HCT116 (cell line): ENCODE data around the gene ARHGEF1. TPM values are rescaled to one million over a fixed set of nuclear protein-coding genes. Genes with fewer than 3 reads are reported as not detected.

Experiments
- ATAC-seq: fragments of 200-7000 bp; cut with Tn5 transposase; 2 replicates; pipeline ENCODE4 v1.9.1; 2020; ENCODE audit warnings: mild to moderate bottlenecking, moderate library complexity
- BruUV-seq: library from RNA; stranded (reverse); fragments of 400-500 nt; replicated peaks from 2 replicates; lab custom pipeline; 2021; lab: Mats Ljungman, UMichigan
- CTCF ChIA-PET: fragments of 300-600 bp; sonication (Branson Sonifier 250); formaldehyde crosslinking; loops from one replicate; lab custom pipeline; 2021; ENCODE audit warnings: antibody characterized with exemption; lab: Charles Lee
- POLR2A ChIA-PET: fragments of 300-600, 350-600 bp; sonication (Branson Sonifier 250); formaldehyde crosslinking; loops from one replicate; lab custom pipeline; 2021; ENCODE audit warnings: antibody characterized with exemption; lab: Charles Lee
- RAD21 ChIA-PET, 2 experiments: fragments of 300-600 bp; sonication (Branson Sonifier 250); formaldehyde crosslinking; loops; one replicate each; lab custom pipeline; 2023; ENCODE audit warnings: low total read pairs in 2 of 2; ENCODE audit not compliant: uncharacterized antibody in 2 of 2, unreplicated experiment in 2 of 2, low non-redundant PET in 1 of 2; lab: Charles Lee
- DNase-seq: peaks from one replicate; pipeline ENCODE4 v3.0.0-alpha.2; 2010; ENCODE audit warnings: low read depth, low spot score
- H2AFZ ChIP-seq: fragments of 200-600 bp; shearing (Covaris generic), sonication (generic); 2 replicates; pipeline ENCODE4 v1.6.1; 2017; ENCODE audit warnings: low read depth, mixed run types, mixed read lengths, antibody characterized with exemption, low read length; ENCODE audit not compliant: poor library complexity, severe bottlenecking
- H3K27ac ChIP-seq: 2 replicates; pipeline ENCODE4 v1.5.1; 2012; ENCODE audit warnings: low read depth, low read length
- H3K27me3 ChIP-seq: fragments of 200-600 bp; sonication (generic); 2 replicates; pipeline ENCODE4 v1.6.1; 2016; ENCODE audit warnings: mixed run types, low read length, mixed read lengths; ENCODE audit not compliant: insufficient read depth
- H3K36me3 ChIP-seq, 2 experiments: fragments of 200-500 bp in 1 of 2; fragments of 200-600 bp in 1 of 2; sonication (Bioruptor generic) in 1 of 2; sonication (generic) in 1 of 2; 2 replicates each; pipeline versions ENCODE4 v1.5.1 to v1.6.1; 2014 to 2016; ENCODE audit warnings: low read length in 2 of 2, inconsistent platforms in 1 of 2, mixed read lengths in 1 of 2, mixed run types in 1 of 2; ENCODE audit not compliant: insufficient read depth in 2 of 2, control insufficient read depth in 1 of 2
- H3K4me1 ChIP-seq, 2 experiments: fragments of 200-600 bp in 1 of 2; sonication (generic) in 1 of 2; 2 replicates each; pipeline versions ENCODE4 v1.5.1 to v1.6.1; 2012 to 2017; ENCODE audit warnings: low read length in 2 of 2, inconsistent platforms in 1 of 2, mild to moderate bottlenecking in 1 of 2, mixed read lengths in 1 of 2, mixed run types in 1 of 2, moderate library complexity in 1 of 2; ENCODE audit not compliant: insufficient read depth in 2 of 2, control insufficient read depth in 1 of 2
- H3K4me2 ChIP-seq: fragments of 200-600 bp; sonication (generic); 2 replicates; pipeline ENCODE4 v1.6.1; 2017; ENCODE audit warnings: mixed run types, low read length, mixed read lengths
- H3K4me3 ChIP-seq, 2 experiments: fragments of 200-600 bp in 1 of 2; sonication (generic) in 1 of 2; replicated peaks in 1 of 2; 2 replicates each; pipeline ENCODE4 v1.5.1; 2011 to 2016; ENCODE audit warnings: low read length in 2 of 2, control low read depth in 1 of 2, low read depth in 1 of 2, mild to moderate bottlenecking in 1 of 2, mixed read lengths in 1 of 2, mixed run types in 1 of 2
- H3K79me2 ChIP-seq: fragments of 200-600 bp; sonication (generic); 2 replicates; pipeline ENCODE4 v1.6.1; 2017; ENCODE audit warnings: mild to moderate bottlenecking, mixed run types, low read length, moderate library complexity, mixed read lengths; ENCODE audit not compliant: insufficient read depth
- H3K9ac ChIP-seq: fragments of 200-600 bp; sonication (generic); 2 replicates; pipeline ENCODE4 v1.6.1; 2016; ENCODE audit warnings: low read length, mixed read lengths
- H3K9me2 ChIP-seq: fragments of 200-600 bp; sonication (generic), shearing (Covaris generic); 2 replicates; pipeline ENCODE4 v1.6.1; 2017; ENCODE audit warnings: mixed run types, mild to moderate bottlenecking, moderate library complexity; ENCODE audit not compliant: insufficient read depth
- H3K9me3 ChIP-seq, 2 experiments: fragments of 200-500 bp in 1 of 2; fragments of 200-600 bp in 1 of 2; sonication (Bioruptor generic) in 1 of 2; sonication (generic) in 1 of 2; 2 replicates each; pipeline ENCODE4 v1.6.1; 2014 to 2017; ENCODE audit warnings: low read length in 2 of 2, mixed read lengths in 2 of 2, inconsistent platforms in 1 of 2, low read depth in 1 of 2, mild to moderate bottlenecking in 1 of 2, mixed run types in 1 of 2, moderate library complexity in 1 of 2; ENCODE audit not compliant: control insufficient read depth in 1 of 2, insufficient read depth in 1 of 2
- H4K20me1 ChIP-seq: fragments of 200-600 bp; sonication (generic), shearing (Covaris generic); 2 replicates; pipeline ENCODE4 v1.6.1; 2017; ENCODE audit warnings: mixed run types, mild to moderate bottlenecking, moderate library complexity; ENCODE audit not compliant: insufficient read depth
- CBX3 ChIP-seq: IDR thresholded peaks from 2 replicates; pipeline ENCODE4 v1.6.1; 2012; ENCODE audit warnings: low read depth
- CEBPB ChIP-seq: IDR thresholded peaks from 2 replicates; pipeline ENCODE4 v1.6.1; 2012; ENCODE audit warnings: low read depth
- ELF1 ChIP-seq: IDR thresholded peaks from 2 replicates; pipeline ENCODE4 v1.6.1; 2012; ENCODE audit warnings: low read depth, borderline replicate concordance
- EZH2 ChIP-seq: fragments of 200-600 bp; sonication (generic); IDR thresholded peaks from 2 replicates; pipeline ENCODE4 v1.6.1; 2017; ENCODE audit warnings: antibody characterized with exemption, mixed run types
- EZH2phosphoT487 ChIP-seq: fragments of 200-600 bp; IDR thresholded peaks from 2 replicates; pipeline ENCODE4 v1.6.1; 2018; ENCODE audit warnings: antibody characterized with exemption, borderline replicate concordance
- FOSL1 ChIP-seq: IDR thresholded peaks from 2 replicates; pipeline ENCODE4 v1.6.1; 2012; ENCODE audit warnings: low read depth
- JUND ChIP-seq: IDR thresholded peaks from 2 replicates; pipeline ENCODE4 v1.6.1; 2012
- POLR2AphosphoS5 ChIP-seq: IDR thresholded peaks from 2 replicates; pipeline ENCODE4 v1.6.1; 2011; ENCODE audit warnings: mild to moderate bottlenecking, low read depth, low read length, moderate library complexity
- SIN3A ChIP-seq: IDR thresholded peaks from 2 replicates; pipeline ENCODE4 v1.6.1; 2012; ENCODE audit warnings: low read depth
- SP1 ChIP-seq: IDR thresholded peaks from 2 replicates; pipeline ENCODE4 v1.6.1; 2012; ENCODE audit warnings: low read depth
- SRF ChIP-seq: IDR thresholded peaks from 2 replicates; pipeline ENCODE4 v1.6.1; 2012; ENCODE audit warnings: low read depth
- TCF7L2 ChIP-seq: IDR thresholded peaks from 2 replicates; pipeline ENCODE4 v1.7.0; 2011; ENCODE audit warnings: borderline replicate concordance, inconsistent platforms; ENCODE audit not compliant: insufficient read depth, insufficient read length; ENCODE audit errors: extremely low read depth
- YY1 ChIP-seq: IDR thresholded peaks from 2 replicates; pipeline ENCODE4 v1.6.1; 2011; ENCODE audit warnings: low read length, low read depth, moderate library complexity, mild to moderate bottlenecking; ENCODE audit not compliant: insufficient replicate concordance; ENCODE audit errors: extremely low read depth
- ZFX ChIP-seq: fragments of 450-650 bp; IDR thresholded peaks from 2 replicates; pipeline ENCODE4 v1.6.1; 2017
- ZNF274 ChIP-seq: fragments of 200-500 bp; sonication (Bioruptor generic); IDR thresholded peaks from 2 replicates; pipeline ENCODE4 v1.6.1; 2014; ENCODE audit warnings: mild to moderate bottlenecking, low read depth, low read length, inconsistent platforms
- intact Hi-C: fragments of 100-400 bp; cut with micrococcal nuclease; formaldehyde crosslinking; loops from 2 replicates; pipeline ENCODE4 v1.10.0; 2022
- total RNA-seq: library from RNA; stranded (reverse); gene quantifications from one replicate; pipeline ENCODE4 v1.2.1, GENCODE V29; 2021; ENCODE audit not compliant: unreplicated experiment
- TF ChIP-seq, protein P1 (sequence below): IDR thresholded peaks from 2 replicates; pipeline ENCODE4 v1.6.1; 2012
- TF ChIP-seq, protein P2 (sequence below), 3 experiments: fragments of 200-600 bp in 1 of 3; sonication (generic) in 1 of 3; IDR thresholded peaks in 2 of 3; conservative IDR thresholded peaks in 1 of 3; 2 replicates each; pipeline ENCODE4 v1.5.1; 2012 to 2017; ENCODE audit warnings: low read depth in 2 of 3, low read length in 2 of 3, antibody characterized with exemption in 1 of 3, borderline replicate concordance in 1 of 3, control low read depth in 1 of 3, mild to moderate bottlenecking in 1 of 3, mixed read lengths in 1 of 3, mixed run types in 1 of 3, moderate library complexity in 1 of 3; ENCODE audit not compliant: insufficient read depth in 1 of 3
- TF ChIP-seq, protein P3 (sequence below): IDR thresholded peaks from 2 replicates; pipeline ENCODE4 v1.6.1; 2012
- TF ChIP-seq, protein P4 (sequence below): IDR thresholded peaks from 2 replicates; pipeline ENCODE4 v1.6.1; 2011; ENCODE audit warnings: mild to moderate bottlenecking, low read length, moderate library complexity; ENCODE audit not compliant: insufficient replicate concordance; ENCODE audit errors: extremely low read depth
- TF ChIP-seq, protein P5 (sequence below): IDR thresholded peaks from 2 replicates; pipeline ENCODE4 v1.6.1; 2012; ENCODE audit warnings: low read depth

ARHGEF1 gene
- total RNA-seq, 1 experiment from 2014 or later: 110 TPM

DNA sequence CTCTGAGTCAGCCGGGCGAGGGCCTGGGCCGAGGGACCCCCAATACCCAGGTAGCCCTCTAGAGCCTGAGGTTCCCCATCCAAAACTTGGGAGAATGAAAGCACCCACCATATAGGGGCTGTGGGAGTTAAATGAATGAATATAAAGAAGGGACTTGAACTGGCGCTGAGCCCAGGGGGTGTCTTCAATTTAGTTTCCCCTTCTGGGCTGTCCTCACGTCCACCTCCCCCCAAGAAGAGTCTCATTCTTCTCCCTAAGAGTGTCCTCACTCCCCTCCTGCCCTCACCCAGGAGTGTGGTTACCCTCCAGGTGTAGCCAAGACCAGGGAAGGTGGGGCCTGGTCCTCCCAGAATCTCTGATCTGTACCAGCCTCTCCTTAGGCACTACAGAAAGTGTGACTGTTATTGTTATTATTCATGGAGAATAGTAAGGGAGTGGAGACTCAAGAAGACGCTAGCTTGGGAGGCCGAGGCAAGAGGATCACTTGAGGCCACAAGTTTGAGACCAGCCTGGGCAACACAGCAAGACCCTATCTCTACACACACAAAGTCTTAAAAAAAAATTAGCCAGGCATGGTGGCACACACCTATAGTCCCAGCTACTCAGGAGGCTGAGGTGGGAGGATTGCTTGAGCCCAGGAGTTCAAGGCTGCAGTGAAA is 3.2 kb upstream of the ARHGEF1 start:
- Histone ChIP-seq H3K4me2 (no peak overlapping the region), H3K4me1 (peaks cover 2 to 15% of the 10 kb centered on the region in 2 experiments; a peak in 3 of 4 replicates), H3K9me3 (no peaks in the 10 kb centered on the region), H3K9ac (no peak overlapping the region), H3K9me2 (no peaks in the 10 kb centered on the region), H3K79me2 (peaks cover 12% of the 10 kb centered on the region), H3K27me3 (no peaks in the 10 kb centered on the region), H3K36me3 (no peaks in the 10 kb centered on the region), H3K27ac (no peak overlapping the region), H4K20me1 (no peaks in the 10 kb centered on the region), H2AFZ (no peak overlapping the region), H3K4me3 (no peak overlapping the region)
- intact Hi-C loops: loop anchor here (5.0 kb wide), 1 partner anchor 48 kb away; the partner anchor contains the start of gene ERFL
- RAD21 ChIA-PET: no interaction called here
- ATAC-seq (no peak), DNase-seq (no peak)
- TF ChIP-seq YY1: no peak
- no peak for TF ChIP-seq SIN3A
- TF ChIP-seq JUND: no peak
- no peak for TF ChIP-seq EZH2
- TF ChIP-seq, protein P1, sequence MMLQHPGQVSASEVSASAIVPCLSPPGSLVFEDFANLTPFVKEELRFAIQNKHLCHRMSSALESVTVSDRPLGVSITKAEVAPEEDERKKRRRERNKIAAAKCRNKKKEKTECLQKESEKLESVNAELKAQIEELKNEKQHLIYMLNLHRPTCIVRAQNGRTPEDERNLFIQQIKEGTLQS: no peak
- no peak for TF ChIP-seq ZFX
- no peak for TF ChIP-seq POLR2AphosphoS5
- no peak for TF ChIP-seq ELF1
- TF ChIP-seq FOSL1: no peak
- no peak for TF ChIP-seq EZH2phosphoT487
- TF ChIP-seq, protein P2, sequence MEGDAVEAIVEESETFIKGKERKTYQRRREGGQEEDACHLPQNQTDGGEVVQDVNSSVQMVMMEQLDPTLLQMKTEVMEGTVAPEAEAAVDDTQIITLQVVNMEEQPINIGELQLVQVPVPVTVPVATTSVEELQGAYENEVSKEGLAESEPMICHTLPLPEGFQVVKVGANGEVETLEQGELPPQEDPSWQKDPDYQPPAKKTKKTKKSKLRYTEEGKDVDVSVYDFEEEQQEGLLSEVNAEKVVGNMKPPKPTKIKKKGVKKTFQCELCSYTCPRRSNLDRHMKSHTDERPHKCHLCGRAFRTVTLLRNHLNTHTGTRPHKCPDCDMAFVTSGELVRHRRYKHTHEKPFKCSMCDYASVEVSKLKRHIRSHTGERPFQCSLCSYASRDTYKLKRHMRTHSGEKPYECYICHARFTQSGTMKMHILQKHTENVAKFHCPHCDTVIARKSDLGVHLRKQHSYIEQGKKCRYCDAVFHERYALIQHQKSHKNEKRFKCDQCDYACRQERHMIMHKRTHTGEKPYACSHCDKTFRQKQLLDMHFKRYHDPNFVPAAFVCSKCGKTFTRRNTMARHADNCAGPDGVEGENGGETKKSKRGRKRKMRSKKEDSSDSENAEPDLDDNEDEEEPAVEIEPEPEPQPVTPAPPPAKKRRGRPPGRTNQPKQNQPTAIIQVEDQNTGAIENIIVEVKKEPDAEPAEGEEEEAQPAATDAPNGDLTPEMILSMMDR (IDR thresholded peaks at IDR 0.05 in 2 of 3, conservative IDR thresholded peaks at IDR 0.05 in 1 of 3; ENCODE audit: borderline replicate concordance in 1 of 3, insufficient read depth in 1 of 3, low read depth in 2 of 3, low read length in 2 of 3): no peak
- no peak for TF ChIP-seq SRF
- TF ChIP-seq CEBPB: no peak
- TF ChIP-seq, protein P3, sequence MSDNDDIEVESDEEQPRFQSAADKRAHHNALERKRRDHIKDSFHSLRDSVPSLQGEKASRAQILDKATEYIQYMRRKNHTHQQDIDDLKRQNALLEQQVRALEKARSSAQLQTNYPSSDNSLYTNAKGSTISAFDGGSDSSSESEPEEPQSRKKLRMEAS: no peak
- TF ChIP-seq ZNF274: no peak
- TF ChIP-seq, protein P4, sequence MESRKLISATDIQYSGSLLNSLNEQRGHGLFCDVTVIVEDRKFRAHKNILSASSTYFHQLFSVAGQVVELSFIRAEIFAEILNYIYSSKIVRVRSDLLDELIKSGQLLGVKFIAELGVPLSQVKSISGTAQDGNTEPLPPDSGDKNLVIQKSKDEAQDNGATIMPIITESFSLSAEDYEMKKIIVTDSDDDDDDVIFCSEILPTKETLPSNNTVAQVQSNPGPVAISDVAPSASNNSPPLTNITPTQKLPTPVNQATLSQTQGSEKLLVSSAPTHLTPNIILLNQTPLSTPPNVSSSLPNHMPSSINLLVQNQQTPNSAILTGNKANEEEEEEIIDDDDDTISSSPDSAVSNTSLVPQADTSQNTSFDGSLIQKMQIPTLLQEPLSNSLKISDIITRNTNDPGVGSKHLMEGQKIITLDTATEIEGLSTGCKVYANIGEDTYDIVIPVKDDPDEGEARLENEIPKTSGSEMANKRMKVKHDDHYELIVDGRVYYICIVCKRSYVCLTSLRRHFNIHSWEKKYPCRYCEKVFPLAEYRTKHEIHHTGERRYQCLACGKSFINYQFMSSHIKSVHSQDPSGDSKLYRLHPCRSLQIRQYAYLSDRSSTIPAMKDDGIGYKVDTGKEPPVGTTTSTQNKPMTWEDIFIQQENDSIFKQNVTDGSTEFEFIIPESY: no peak
- TF ChIP-seq SP1: no peak
- no peak for TF ChIP-seq CBX3
- TF ChIP-seq, protein P5, sequence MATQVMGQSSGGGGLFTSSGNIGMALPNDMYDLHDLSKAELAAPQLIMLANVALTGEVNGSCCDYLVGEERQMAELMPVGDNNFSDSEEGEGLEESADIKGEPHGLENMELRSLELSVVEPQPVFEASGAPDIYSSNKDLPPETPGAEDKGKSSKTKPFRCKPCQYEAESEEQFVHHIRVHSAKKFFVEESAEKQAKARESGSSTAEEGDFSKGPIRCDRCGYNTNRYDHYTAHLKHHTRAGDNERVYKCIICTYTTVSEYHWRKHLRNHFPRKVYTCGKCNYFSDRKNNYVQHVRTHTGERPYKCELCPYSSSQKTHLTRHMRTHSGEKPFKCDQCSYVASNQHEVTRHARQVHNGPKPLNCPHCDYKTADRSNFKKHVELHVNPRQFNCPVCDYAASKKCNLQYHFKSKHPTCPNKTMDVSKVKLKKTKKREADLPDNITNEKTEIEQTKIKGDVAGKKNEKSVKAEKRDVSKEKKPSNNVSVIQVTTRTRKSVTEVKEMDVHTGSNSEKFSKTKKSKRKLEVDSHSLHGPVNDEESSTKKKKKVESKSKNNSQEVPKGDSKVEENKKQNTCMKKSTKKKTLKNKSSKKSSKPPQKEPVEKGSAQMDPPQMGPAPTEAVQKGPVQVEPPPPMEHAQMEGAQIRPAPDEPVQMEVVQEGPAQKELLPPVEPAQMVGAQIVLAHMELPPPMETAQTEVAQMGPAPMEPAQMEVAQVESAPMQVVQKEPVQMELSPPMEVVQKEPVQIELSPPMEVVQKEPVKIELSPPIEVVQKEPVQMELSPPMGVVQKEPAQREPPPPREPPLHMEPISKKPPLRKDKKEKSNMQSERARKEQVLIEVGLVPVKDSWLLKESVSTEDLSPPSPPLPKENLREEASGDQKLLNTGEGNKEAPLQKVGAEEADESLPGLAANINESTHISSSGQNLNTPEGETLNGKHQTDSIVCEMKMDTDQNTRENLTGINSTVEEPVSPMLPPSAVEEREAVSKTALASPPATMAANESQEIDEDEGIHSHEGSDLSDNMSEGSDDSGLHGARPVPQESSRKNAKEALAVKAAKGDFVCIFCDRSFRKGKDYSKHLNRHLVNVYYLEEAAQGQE: no peak
- no peak for TF ChIP-seq TCF7L2
- POLR2A ChIA-PET: no interaction called here
- CTCF ChIA-PET: no interaction called here
- BruUV-seq: no TSS peak
